Esophagus (tissue), 2 donors: ENCODE measurements around the gene INPP5F. TPM values are rescaled to one million over a fixed set of nuclear protein-coding genes. Genes with fewer than 3 reads are reported as not detected.

Source experiments
- H3K27ac ChIP-seq, 2 donors: one replicate each; pipeline ENCODE4 v1.5.1; 2013; ENCODE audit warnings: low read depth in 2 of 2, mild to moderate bottlenecking in 2 of 2, inconsistent platforms in 1 of 2, low read length in 1 of 2, moderate library complexity in 1 of 2
- H3K27me3 ChIP-seq, 2 donors: one replicate each; pipeline ENCODE4 v1.6.1; 2013; ENCODE audit warnings: low read length in 2 of 2, control low read depth in 1 of 2, mild to moderate bottlenecking in 1 of 2; ENCODE audit not compliant: insufficient read depth in 2 of 2, control insufficient read depth in 1 of 2
- H3K36me3 ChIP-seq, 2 donors: one replicate each; pipeline ENCODE4 v1.6.1; 2013; ENCODE audit warnings: low read length in 1 of 2; ENCODE audit not compliant: control insufficient read depth in 2 of 2, insufficient read depth in 2 of 2
- H3K4me1 ChIP-seq, 2 donors: one replicate each; pipeline ENCODE4 v1.6.1; 2013; ENCODE audit warnings: low read length in 1 of 2; ENCODE audit not compliant: control insufficient read depth in 2 of 2, insufficient read depth in 2 of 2
- H3K4me3 ChIP-seq, 2 donors: one replicate each; pipeline ENCODE4 v1.5.1; 2013; ENCODE audit warnings: low read length in 2 of 2, mild to moderate bottlenecking in 2 of 2, low read depth in 1 of 2, moderate library complexity in 1 of 2
- H3K9me3 ChIP-seq, 2 donors: one replicate each; pipeline ENCODE4 v1.6.1; 2013; ENCODE audit warnings: mild to moderate bottlenecking in 2 of 2, low read depth in 1 of 2, low read length in 1 of 2, moderate library complexity in 1 of 2; ENCODE audit not compliant: control insufficient read depth in 2 of 2, insufficient read depth in 1 of 2
- whole genome bisulfite sequencing, 2 donors: extraction: QIAGEN DNeasy Blood & Tissue Kit; methylation state at CpG; one replicate each; pipeline ENCODE4 v1.1.7; 2013; 5-methylcytosine and 5-hydroxymethylcytosine counted together
- polyA plus RNA-seq, 2 donors: library from polyadenylated mRNA; stranded (reverse); fragments of 200-250 nt; gene quantifications; one replicate each; pipeline ENCODE4 v1.2.3, GENCODE V29; 2013
- donor health status: healthy with polysubstance abuse.
- donor health status: Bipolar disorder and iron deficiency.

INPP5F gene
- polyA plus RNA-seq, 2 donors, result 5.1 to 5.8 TPM

DNA sequence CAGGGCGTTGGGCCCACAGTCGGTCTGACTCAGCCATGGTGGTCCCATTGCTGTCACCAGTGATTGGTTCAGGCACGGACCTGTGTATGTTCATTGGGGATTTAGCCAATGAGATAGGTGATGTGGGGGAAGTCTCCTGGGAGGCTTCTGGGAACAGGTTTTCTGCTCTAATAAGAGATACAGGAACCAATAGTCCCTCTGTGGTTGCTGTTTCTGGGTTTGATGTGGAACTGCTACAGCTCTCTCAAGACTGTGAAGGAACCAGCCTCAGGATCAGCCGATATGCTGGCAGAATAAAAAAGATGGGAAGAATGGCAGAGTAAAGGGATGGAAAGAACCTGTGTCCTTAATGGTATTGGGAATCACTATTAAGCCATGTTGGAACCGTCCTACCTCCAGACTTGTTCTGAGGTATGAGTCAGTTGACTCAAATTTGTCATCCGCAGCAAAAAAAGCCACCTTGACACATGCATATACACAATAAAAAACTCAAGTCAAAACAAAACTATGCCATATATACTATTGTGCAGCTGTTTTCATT is 76.2 kb downstream of the INPP5F start:
- 86 to 87% methylated on average over 6 of the region's 6 CpGs for WGBS, 2 donors
- H3K27me3 ChIP-seq, result no peaks in the 10 kb centered on the region
- no peaks in the 10 kb centered on the region for H3K4me1 ChIP-seq

DNA sequence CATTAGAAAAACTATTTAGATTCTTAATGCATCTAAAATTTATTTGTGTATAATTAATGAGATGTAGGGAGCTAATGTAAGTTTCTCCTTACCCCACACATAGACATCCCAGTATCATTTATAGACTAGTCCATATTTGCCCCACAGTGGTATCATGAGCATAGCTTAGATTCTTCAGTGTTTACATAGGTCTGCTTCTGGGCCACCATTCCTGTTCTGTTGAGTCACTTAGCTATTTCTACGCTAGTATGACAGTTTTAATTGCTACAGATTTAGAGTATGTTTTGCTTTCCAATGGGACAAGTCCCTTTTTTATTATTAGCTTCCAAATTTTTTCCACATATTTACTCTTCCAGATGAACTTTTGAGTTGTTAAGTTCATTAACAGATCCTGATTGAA is 77.4 kb downstream of the INPP5F start:
- Histone ChIP-seq H3K4me1 (no peaks in the 10 kb centered on the region), H3K4me3 (no peak overlapping the region), H3K27ac (no peak overlapping the region), H3K9me3 (no peaks in the 10 kb centered on the region), H3K27me3 (no peaks in the 10 kb centered on the region), H3K36me3 (no peaks in the 10 kb centered on the region)
- WGBS, 2 donors, result 88 to 89% methylated on average over 1 of the region's 1 CpG

More for the DNA sequence above, 76.2 kb downstream of the INPP5F start:
- no peaks in the 10 kb centered on the region for H3K36me3 ChIP-seq
- no peak overlapping the region for H3K27ac ChIP-seq
- no peak overlapping the region for H3K4me3 ChIP-seq
- H3K9me3 ChIP-seq, result no peaks in the 10 kb centered on the region

DNA sequence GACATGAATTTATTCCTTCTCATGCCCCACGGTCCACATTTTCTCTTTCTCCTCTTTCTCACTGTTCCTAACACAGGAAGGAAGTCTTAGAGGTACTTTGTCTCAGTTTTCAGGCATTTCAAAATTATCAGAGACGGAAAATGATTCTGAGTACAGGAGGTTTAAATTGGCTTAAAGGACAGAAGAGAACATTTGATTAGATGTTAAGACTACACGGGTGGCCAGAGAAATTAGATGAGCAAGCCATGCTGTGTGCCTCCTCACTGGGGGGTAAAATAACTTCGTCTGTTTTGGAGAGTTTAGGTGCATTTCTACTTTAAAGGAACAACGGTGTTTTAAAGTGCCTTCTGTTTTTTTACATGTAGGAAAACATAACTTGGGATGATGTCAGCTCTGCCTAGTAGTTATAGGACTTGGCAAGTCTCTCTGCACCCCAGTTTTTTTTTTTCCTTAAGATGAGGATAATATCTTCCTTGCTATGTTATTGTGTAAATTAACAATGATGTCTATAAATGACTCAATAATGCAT is 79.9 kb downstream of the INPP5F start:
- Histone ChIP-seq H3K4me1 (no peaks in the 10 kb centered on the region), H3K9me3 (no peaks in the 10 kb centered on the region), H3K27me3 (no peaks in the 10 kb centered on the region), H3K36me3 (no peaks in the 10 kb centered on the region), H3K4me3 (no peak overlapping the region), H3K27ac (no peak overlapping the region)
- 80 to 83% methylated on average over 5 of the region's 5 CpGs for WGBS, 2 donors

DNA sequence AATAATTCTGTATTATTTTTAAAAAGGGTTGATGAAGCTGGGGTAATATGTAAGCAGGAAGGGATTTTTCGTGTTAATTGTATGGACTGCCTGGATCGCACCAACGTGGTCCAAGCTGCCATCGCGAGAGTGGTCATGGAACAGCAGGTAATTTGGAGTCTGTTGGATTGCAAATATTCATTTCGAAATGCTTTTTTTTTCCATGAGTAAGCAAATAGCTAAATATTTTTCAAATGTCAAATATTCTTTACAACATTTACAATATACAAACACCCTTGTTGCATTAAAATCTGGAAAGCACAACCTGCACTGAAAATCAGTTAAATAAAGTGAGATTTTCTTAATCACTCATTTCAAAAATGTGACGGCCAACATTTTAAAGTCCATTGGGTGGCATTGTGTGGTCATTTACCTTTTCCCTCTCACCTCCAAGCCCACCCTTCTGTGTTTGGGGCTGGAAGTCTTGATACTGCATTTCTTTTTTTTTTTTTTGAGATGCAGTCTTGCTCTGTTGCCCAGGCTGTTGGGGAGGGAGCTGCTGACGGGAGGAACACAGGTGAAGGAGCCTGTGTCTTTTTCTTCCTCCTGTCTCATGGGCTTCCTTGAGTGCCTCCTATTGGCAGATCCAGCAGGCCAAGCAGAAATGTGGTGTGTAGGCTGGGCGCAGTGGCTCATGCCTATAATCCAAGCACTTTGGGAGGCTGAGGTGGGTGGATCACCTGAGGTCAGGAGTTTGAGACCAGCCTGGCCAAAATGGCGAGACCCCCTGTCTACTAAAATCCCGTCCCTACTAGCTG is 80.7 kb downstream of the INPP5F start:
- no peak overlapping the region for H3K27ac ChIP-seq
- H3K4me3 ChIP-seq, result no peak overlapping the region
- H3K27me3 ChIP-seq, result no peaks in the 10 kb centered on the region
- H3K36me3 ChIP-seq, result no peaks in the 10 kb centered on the region
- H3K9me3 ChIP-seq, result no peaks in the 10 kb centered on the region
- no peaks in the 10 kb centered on the region for H3K4me1 ChIP-seq
- 97% methylated on average over 11 of the region's 11 CpGs for WGBS, 2 donors

DNA sequence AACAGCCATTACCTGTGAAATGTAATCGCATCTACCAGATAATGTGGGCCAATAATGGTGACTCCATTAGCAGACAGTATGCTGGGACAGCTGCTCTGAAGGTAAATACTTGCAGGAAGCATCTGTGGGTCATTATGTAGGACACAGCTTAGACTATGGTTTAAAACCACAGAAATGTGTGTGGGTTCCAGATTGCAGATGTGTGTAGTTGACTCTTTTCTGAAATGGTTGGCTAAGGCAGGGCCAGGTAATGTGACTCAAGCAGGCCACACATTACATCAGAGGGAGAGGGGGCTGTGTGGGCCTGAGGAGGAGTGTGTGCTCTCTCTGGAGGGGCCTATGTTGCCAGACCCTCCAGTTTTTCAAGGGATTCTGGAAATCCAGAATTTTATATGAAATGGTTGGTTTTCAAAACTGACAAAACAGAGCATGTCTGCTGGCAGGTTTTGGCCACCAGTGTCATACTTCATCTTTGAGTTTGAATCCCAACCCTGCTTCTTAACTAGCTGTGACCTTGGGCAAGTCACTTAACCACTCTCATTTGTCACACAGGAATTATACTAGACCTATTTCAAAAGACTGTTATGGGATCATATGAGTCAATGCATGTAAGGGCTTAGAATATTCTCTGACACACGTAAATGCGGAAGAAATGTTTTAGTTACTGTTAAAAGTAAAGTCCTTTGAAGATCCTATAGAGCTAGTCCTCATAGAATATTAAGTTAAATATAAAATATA is 82.3 kb downstream of the INPP5F start:
- H3K9me3 ChIP-seq, result no peaks in the 10 kb centered on the region
- H3K4me3 ChIP-seq, result no peak overlapping the region
- H3K36me3 ChIP-seq, result no peaks in the 10 kb centered on the region
- 93% methylated on average over 3 of the region's 3 CpGs for WGBS, 2 donors
- H3K27ac ChIP-seq, result no peak overlapping the region
- H3K27me3 ChIP-seq, result no peaks in the 10 kb centered on the region
- H3K4me1 ChIP-seq, result no peaks in the 10 kb centered on the region

DNA sequence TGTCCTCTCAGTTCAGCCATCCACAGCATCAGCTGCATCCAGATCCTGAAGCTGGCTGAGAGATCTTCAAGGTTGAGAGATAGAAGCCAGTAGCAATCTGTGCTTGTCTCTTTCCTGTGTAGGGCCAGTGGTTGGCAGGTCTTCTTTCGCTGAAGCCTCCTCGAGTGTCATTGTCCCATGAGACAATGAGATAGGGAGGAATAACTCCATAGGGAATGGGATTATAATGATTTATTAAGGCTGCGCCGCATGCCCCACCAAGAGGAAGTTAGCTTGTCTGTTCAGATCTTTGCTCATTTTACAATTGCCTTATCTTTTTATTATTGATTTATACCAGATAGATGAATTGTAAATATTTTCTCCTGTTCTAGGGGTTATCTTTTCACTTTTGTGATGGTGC is 85.3 kb downstream of the INPP5F start:
- Histone ChIP-seq H3K27me3 (no peaks in the 10 kb centered on the region), H3K27ac (no peak overlapping the region), H3K4me1 (no peaks in the 10 kb centered on the region), H3K4me3 (no peak overlapping the region), H3K36me3 (peaks cover 0 to 7% of the 10 kb centered on the region in 2 donors), H3K9me3 (no peaks in the 10 kb centered on the region)
- WGBS, 2 donors, result 82 to 89% methylated on average over 4 of the region's 4 CpGs

DNA sequence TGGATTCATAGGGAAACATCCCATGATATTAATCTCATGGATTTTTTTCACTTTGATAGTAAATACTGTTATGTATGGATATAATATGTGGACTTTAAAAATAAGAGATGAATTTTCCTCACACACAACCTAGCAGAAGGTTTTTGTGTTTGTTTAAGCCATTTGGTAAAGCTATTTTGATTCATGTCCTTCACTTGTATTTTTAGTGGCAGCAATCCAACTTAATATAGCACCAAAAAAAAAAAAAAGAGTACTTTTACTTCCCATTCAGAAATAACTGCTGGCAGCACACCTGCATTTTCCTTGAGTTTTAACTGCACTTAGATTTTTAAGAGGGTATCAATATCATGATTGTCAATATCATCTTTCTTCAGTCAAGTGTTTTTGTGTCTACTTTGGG is 86.8 kb downstream of the INPP5F start:
- H3K27ac ChIP-seq, result no peak overlapping the region

DNA sequence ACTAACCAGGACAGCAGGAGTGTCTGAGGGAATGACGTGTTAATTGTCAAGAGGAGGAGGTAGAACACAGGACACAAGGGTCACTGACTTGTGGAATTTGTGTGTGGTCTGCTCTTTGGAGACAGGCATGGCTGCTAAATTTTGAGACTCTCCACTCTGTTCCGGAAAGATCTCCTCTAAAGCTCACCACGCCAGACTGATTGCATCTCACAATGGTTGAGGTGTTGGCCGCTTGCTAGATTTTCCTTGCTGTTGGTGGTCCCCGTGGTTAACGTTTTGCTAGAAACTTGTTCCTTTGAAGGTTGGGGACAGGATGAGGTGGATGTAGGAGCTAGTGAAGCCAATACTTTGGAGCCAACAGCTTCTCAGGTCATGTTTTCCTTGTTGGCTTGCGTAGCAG is 89.8 kb downstream of the INPP5F start:
- no peaks in the 10 kb centered on the region for H3K27me3 ChIP-seq
- WGBS, 2 donors, result 94 to 96% methylated on average over 7 of the region's 7 CpGs
- H3K4me3 ChIP-seq, result no peak overlapping the region
- peaks cover 0 to 13% of the 10 kb centered on the region in 2 donors for H3K36me3 ChIP-seq
- no peaks in the 10 kb centered on the region for H3K9me3 ChIP-seq
- no peak overlapping the region for H3K27ac ChIP-seq
- H3K4me1 ChIP-seq, result no peaks in the 10 kb centered on the region

More for the DNA sequence above, 86.8 kb downstream of the INPP5F start:
- H3K36me3 ChIP-seq, result peaks cover 0 to 7% of the 10 kb centered on the region in 2 donors
- no peaks in the 10 kb centered on the region for H3K4me1 ChIP-seq
- H3K9me3 ChIP-seq, result no peaks in the 10 kb centered on the region
- no peaks in the 10 kb centered on the region for H3K27me3 ChIP-seq
- H3K4me3 ChIP-seq, result no peak overlapping the region

DNA sequence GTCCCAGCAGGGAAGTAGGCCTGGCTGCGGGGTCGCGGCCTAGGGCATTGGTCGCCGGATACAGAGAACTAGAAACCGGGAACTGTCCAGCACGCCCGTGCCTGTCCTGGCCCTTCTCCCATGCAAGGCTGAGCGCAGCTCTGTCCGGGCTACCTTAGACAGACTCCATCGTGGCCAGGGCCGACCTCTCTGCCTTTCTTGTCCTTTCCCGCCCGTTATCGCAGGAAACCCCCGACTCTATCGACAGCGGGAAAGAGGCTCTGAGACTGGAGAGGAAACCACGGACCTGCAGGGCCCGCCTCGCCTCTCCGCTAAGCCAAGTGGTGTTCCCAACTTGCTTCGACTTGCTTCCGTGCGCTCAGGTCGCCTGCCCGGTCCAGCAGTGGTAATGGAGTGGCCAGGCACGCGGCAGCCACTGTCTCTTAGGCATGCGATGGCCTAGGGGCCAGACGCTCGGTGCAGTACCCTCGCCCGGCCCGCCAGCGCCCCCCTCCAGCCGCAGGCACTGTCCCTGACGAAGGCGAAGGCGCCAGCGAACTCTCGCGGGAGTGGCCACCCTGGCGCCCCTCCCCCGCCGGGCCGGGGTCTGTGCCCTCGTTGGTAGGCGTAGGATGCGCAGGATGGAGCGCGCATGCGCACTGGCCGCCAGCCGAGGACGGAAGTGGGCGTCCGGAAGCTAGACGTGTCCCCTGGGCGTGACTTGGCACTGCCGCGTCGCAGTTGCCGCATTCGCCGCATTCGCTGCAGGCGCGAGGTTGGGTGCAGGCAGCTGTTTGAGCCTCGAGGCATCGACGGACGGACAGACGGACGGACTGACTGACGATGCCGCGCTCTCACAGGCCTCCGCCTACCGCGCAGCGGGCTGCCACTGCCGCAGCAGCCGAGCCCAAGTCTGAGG is 92.4 kb downstream of the INPP5F start:
- WGBS, 2 donors, result 63 to 69% methylated on average over 83 to 84 of the region's 84 CpGs
- H3K27me3 ChIP-seq, result no peaks in the 10 kb centered on the region
- peaks cover 0 to 13% of the 10 kb centered on the region in 2 donors for H3K36me3 ChIP-seq
- H3K27ac ChIP-seq, result no peak overlapping the region
- H3K4me3 ChIP-seq, result peak overlapping the region; percentile 8 to 15
- H3K4me1 ChIP-seq, result no peaks in the 10 kb centered on the region
- H3K9me3 ChIP-seq, result no peaks in the 10 kb centered on the region
